Right ventricle myocardium inferior (tissue), 1 donor: Measurements from ENCODE around the gene C10orf90. TPM values are rescaled to one million over a fixed set of nuclear protein-coding genes. Genes with fewer than 3 reads are reported as not detected.

Source experiments
- ATAC-seq: fragments of 200-7000 bp; cut with Tn5 transposase; one replicate; pipeline ENCODE4 v1.9.1; 2020; ENCODE audit warnings: mild to moderate bottlenecking, moderate library complexity
- DNase-seq: peaks from one replicate; pipeline ENCODE4 v3.0.0; 2021; ENCODE audit errors: missing footprints
- intact Hi-C: fragments of 100-400 bp; cut with DNase I; formaldehyde crosslinking; loops from one replicate; pipeline ENCODE4 v1.11.0; 2022
- total RNA-seq: library from RNA; stranded (reverse); fragmentation: NEBNext Ultra II Directional; extraction: Animal tissue kit (Norgen Biotek cat#: 25700); gene quantifications from one replicate; pipeline ENCODE4 v1.2.1, GENCODE V29; 2021
- donor health status: DM: no; HTN: yes; CAD: no; lungs with severe emphysema.

The C10orf90 gene
- total RNA-seq, 1 donor from 2014 or later, result not detected

GRCh38 chr10:126458466-126458865, 212.0 kb downstream of the C10orf90 start:
- ATAC-seq, result no peak
- intact Hi-C loops, result no loop called here
- DNase-seq, result no peak

- ATAC-seq (no peak), DNase-seq (no peak)
- intact Hi-C loops, result no loop called here
Observed at GRCh38 chr10:126456632-126457031, 213.9 kb downstream of the C10orf90 start.

GRCh38 chr10:126455766-126456405, 214.6 kb downstream of the C10orf90 start:
- intact Hi-C loops, result no loop called here
- DNase-seq (no peak), ATAC-seq (no peak)

GRCh38 chr10:126455036-126455765, 215.3 kb downstream of the C10orf90 start:
- intact Hi-C loops, result no loop called here
- ATAC-seq (no peak), DNase-seq (no peak)

GRCh38 chr10:126454045-126454751, 216.3 kb downstream of the C10orf90 start:
- DNase-seq (no peak), ATAC-seq (no peak)
- intact Hi-C loops, result no loop called here

GRCh38 chr10:126452245-126452644, 218.2 kb downstream of the C10orf90 start:
- DNase-seq, result no peak
- intact Hi-C loops, result no loop called here
- ATAC-seq, result no peak

- intact Hi-C loops, result no loop called here
- DNase-seq, result no peak
- no peak for ATAC-seq
Observed at GRCh38 chr10:126448091-126448490, 222.4 kb downstream of the C10orf90 start.

GRCh38 chr10:126439942-126440341, 230.6 kb downstream of the C10orf90 start:
- intact Hi-C loops, result no loop called here
- ATAC-seq, result no peak
- no peak for DNase-seq

- ATAC-seq (no peak), DNase-seq (no peak)
- intact Hi-C loops, result no loop called here
Observed at GRCh38 chr10:126438407-126438783, 232.1 kb downstream of the C10orf90 start.

GRCh38 chr10:126437635-126438406, 232.7 kb downstream of the C10orf90 start:
- intact Hi-C loops, result no loop called here
- no peak for ATAC-seq

GRCh38 chr10:126434235-126434634, 236.3 kb downstream of the C10orf90 start:
- DNase-seq, result no peak
- intact Hi-C loops, result no loop called here
- no peak for ATAC-seq

More at GRCh38 chr10:126437635-126438406, 232.7 kb downstream of the C10orf90 start:
- no peak for DNase-seq

GRCh38 chr10:126433351-126433750, 237.1 kb downstream of the C10orf90 start:
- ATAC-seq, result no peak
- DNase-seq, result no peak
- intact Hi-C loops, result no loop called here

- no peak for ATAC-seq
Observed at GRCh38 chr10:126432507-126432906, 238.0 kb downstream of the C10orf90 start.

GRCh38 chr10:126431816-126432215, 238.7 kb downstream of the C10orf90 start:
- intact Hi-C loops, result no loop called here
- DNase-seq (no peak), ATAC-seq (no peak)

More at GRCh38 chr10:126432507-126432906, 238.0 kb downstream of the C10orf90 start:
- DNase-seq, result no peak
- intact Hi-C loops, result no loop called here

GRCh38 chr10:126430512-126430911, 240.0 kb downstream of the C10orf90 start:
- intact Hi-C loops, result no loop called here
- DNase-seq (no peak), ATAC-seq (no peak)

- ATAC-seq, result no peak
- intact Hi-C loops, result no loop called here
- DNase-seq, result no peak
Observed at GRCh38 chr10:126429275-126429674, 241.2 kb downstream of the C10orf90 start.

- ATAC-seq (no peak), DNase-seq (no peak)
- intact Hi-C loops, result no loop called here
Observed at GRCh38 chr10:126425489-126426065, 244.9 kb downstream of the C10orf90 start.

GRCh38 chr10:126425032-126425431, 245.5 kb downstream of the C10orf90 start:
- ATAC-seq (no peak), DNase-seq (no peak)
- intact Hi-C loops, result no loop called here
